ENCODE data around the gene DOK6. TPM values are rescaled to one million over a fixed set of nuclear protein-coding genes. Genes with fewer than 3 reads are reported as not detected.

Gene DOK6
- total and polyA plus RNA-seq, 10 donors, result 0.09 to 2.0 (median 0.40) TPM

GRCh38 chr18:69455125-69455524 is 54.4 kb downstream of the DOK6 start:
- H3K4me1 ChIP-seq, result no peaks in the 10 kb centered on the region
- no peak for DNase-seq
- intact Hi-C loops (cut with DNase I; ENCODE audit: low total_unique reads), result no loop called here
- no peak overlapping the region for H3K27ac ChIP-seq
- TF ChIP-seq POLR2A (IDR thresholded peaks at IDR 0.05), result no peak
- TF ChIP-seq POLR2AphosphoS5 (IDR thresholded peaks at IDR 0.05), result no peak
- TF ChIP-seq CTCF (IDR thresholded peaks at IDR 0.05 in 8 of 11, conservative IDR thresholded peaks at IDR 0.05 in 3 of 11), result no peak
- no peak overlapping the region for H3K4me3 ChIP-seq
- no peaks in the 10 kb centered on the region for H3K27me3 ChIP-seq (replicated peaks in 1 of 7)
- no peaks in the 10 kb centered on the region for H3K36me3 ChIP-seq
- WGBS, 5 donors, result 60 to 82% (median 65%) methylated on average over 1 of the region's 1 CpG
- H3K9me3 ChIP-seq, result peaks cover 0 to 8% (median 0%) of the 10 kb centered on the region in 8 donors

- no peak overlapping the region for H3K27ac ChIP-seq
- no peaks in the 10 kb centered on the region for H3K27me3 ChIP-seq (replicated peaks in 1 of 7)
- no peak for TF ChIP-seq POLR2AphosphoS5 (IDR thresholded peaks at IDR 0.05)
- TF ChIP-seq CTCF (IDR thresholded peaks at IDR 0.05 in 8 of 11, conservative IDR thresholded peaks at IDR 0.05 in 3 of 11), result no peak
- no peak for TF ChIP-seq POLR2A (IDR thresholded peaks at IDR 0.05)
- intact Hi-C loops (cut with DNase I; ENCODE audit: low total_unique reads), result no loop called here
- no peak for DNase-seq
- H3K9me3 ChIP-seq, result no peaks in the 10 kb centered on the region
- no peak overlapping the region for H3K4me3 ChIP-seq
- H3K4me1 ChIP-seq, result no peaks in the 10 kb centered on the region
- no peaks in the 10 kb centered on the region for H3K36me3 ChIP-seq
- 83 to 88% (median 84%) methylated on average over 26 to 27 of the region's 27 CpGs for WGBS, 5 donors
These were observed 68.8 kb downstream of the DOK6 start for GRCh38 chr18:69469444-69469919.

GRCh38 chr18:69480460-69480859 is 79.8 kb downstream of the DOK6 start:
- Histone ChIP-seq H3K4me3 (no peak overlapping the region), H3K9me3 (no peaks in the 10 kb centered on the region), H3K27me3 (replicated peaks in 1 of 7) (no peaks in the 10 kb centered on the region), H3K36me3 (no peaks in the 10 kb centered on the region), H3K4me1 (no peaks in the 10 kb centered on the region), H3K27ac (no peak overlapping the region)
- 44 to 75% (median 55%) methylated on average over 5 of the region's 5 CpGs for WGBS, 5 donors
- intact Hi-C loops (cut with DNase I; ENCODE audit: low total_unique reads), result no loop called here
- DNase-seq, result no peak
- TF ChIP-seq POLR2A (IDR thresholded peaks at IDR 0.05), result no peak
- no peak for TF ChIP-seq CTCF (IDR thresholded peaks at IDR 0.05 in 8 of 11, conservative IDR thresholded peaks at IDR 0.05 in 3 of 11)
- no peak for TF ChIP-seq POLR2AphosphoS5 (IDR thresholded peaks at IDR 0.05)

DNA sequence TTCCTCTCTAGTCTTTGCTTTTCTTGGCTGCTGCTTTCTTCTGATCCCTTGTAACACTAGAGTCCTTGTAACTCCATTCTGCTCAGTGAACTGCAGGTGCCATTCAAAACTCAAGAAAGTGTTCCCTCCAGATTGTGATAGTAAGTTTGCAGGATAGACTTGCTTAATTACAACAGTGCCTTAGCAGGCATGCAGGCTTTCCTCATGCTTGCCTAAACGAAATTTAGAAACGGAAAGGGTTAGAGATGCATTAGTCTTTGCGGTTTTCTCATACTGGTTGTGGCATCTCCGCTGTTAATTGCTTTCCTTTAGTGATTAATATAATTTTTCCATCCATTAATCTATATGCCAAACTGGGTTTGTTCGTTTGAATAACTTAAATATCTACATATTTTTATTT is 82.9 kb downstream of the DOK6 start:
- intact Hi-C loops (cut with DNase I; ENCODE audit: low total_unique reads), result no loop called here
- 63 to 85% (median 81%) methylated on average over 5 of the region's 5 CpGs for WGBS, 5 donors
- H3K27me3 ChIP-seq (replicated peaks in 1 of 7), result no peaks in the 10 kb centered on the region
- H3K27ac ChIP-seq, result no peak overlapping the region
- TF ChIP-seq POLR2A (IDR thresholded peaks at IDR 0.05) (no peak), POLR2AphosphoS5 (IDR thresholded peaks at IDR 0.05) (no peak), CTCF (IDR thresholded peaks at IDR 0.05 in 8 of 11, conservative IDR thresholded peaks at IDR 0.05 in 3 of 11) (no peak)
- H3K9me3 ChIP-seq, result peaks cover 0 to 13% (median 3%) of the 10 kb centered on the region in 8 donors
- H3K4me3 ChIP-seq, result no peak overlapping the region
- no peaks in the 10 kb centered on the region for H3K36me3 ChIP-seq
- DNase-seq, result no peak
- H3K4me1 ChIP-seq, result no peaks in the 10 kb centered on the region

All from spleen (tissue), 11 donors.